ENCODE measurements around the gene ATP1A2. TPM values are rescaled to one million over a fixed set of nuclear protein-coding genes. Genes with fewer than 3 reads are reported as not detected.

ATP1A2 gene
- total RNA-seq, 1 donor from 2014 or later = 8.2 TPM

DNA sequence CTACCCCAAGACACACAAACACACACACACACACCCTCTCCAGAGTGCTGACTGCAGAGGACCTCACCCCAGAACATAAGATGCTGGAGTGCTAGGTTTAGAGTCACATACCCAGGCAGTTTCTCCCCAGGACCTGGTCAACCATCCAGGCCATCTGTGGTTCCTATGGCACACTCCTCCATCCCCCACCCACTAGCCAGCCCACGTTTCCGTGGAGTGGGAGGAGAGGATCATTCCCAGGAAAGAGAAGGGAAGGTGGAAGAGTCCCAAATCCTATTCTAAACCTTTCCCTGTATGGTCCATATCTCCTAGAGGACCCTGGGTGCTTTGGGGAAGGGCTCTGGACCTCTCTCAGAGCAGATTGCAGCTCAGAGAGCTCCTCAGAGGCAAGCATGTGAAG lies 33.1 kb upstream of the ATP1A2 start:
- no peak for DNase-seq (ENCODE audit: extremely low spot score, unreplicated experiment)
- peaks cover 56% of the 10 kb centered on the region for H3K27me3 Mint-ChIP-seq (ENCODE audit: unreplicated experiment)
- H3K4me1 Mint-ChIP-seq (ENCODE audit: unreplicated experiment) = peaks cover 16% of the 10 kb centered on the region
- no peaks in the 10 kb centered on the region for H3K9me3 Mint-ChIP-seq (ENCODE audit: unreplicated experiment)
- H3K36me3 Mint-ChIP-seq (ENCODE audit: unreplicated experiment) = no peaks in the 10 kb centered on the region
- H3K4me3 Mint-ChIP-seq (ENCODE audit: unreplicated experiment) = no peak overlapping the region
- TF ChIP-seq, protein P1, sequence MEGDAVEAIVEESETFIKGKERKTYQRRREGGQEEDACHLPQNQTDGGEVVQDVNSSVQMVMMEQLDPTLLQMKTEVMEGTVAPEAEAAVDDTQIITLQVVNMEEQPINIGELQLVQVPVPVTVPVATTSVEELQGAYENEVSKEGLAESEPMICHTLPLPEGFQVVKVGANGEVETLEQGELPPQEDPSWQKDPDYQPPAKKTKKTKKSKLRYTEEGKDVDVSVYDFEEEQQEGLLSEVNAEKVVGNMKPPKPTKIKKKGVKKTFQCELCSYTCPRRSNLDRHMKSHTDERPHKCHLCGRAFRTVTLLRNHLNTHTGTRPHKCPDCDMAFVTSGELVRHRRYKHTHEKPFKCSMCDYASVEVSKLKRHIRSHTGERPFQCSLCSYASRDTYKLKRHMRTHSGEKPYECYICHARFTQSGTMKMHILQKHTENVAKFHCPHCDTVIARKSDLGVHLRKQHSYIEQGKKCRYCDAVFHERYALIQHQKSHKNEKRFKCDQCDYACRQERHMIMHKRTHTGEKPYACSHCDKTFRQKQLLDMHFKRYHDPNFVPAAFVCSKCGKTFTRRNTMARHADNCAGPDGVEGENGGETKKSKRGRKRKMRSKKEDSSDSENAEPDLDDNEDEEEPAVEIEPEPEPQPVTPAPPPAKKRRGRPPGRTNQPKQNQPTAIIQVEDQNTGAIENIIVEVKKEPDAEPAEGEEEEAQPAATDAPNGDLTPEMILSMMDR (IDR thresholded peaks at IDR 0.05) = no peak
- no peak overlapping the region for H3K27ac Mint-ChIP-seq (ENCODE audit: unreplicated experiment)

DNA sequence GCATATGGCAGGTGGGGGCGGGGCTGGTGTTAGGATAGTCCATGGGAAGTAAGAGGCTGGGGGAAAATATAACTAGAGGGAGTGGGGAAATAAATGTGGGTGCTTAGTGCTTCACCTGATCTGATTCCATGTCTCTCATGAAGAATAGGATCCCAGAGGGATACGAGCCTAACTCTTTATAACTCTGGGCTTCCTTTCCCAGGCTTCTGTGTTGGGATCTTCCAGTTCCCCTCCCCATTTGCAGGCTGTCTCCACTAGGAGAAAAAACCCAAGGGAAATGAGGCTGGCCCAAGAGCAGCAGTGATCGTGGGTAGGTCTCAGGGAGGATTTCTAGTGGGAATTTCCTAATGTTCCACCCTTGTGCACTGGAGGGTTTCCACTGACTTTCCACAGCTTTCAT lies 32.6 kb upstream of the ATP1A2 start:
- H3K4me3 Mint-ChIP-seq (ENCODE audit: unreplicated experiment) = no peak overlapping the region
- peaks cover 16% of the 10 kb centered on the region for H3K4me1 Mint-ChIP-seq (ENCODE audit: unreplicated experiment)
- no peaks in the 10 kb centered on the region for H3K36me3 Mint-ChIP-seq (ENCODE audit: unreplicated experiment)
- peaks cover 54% of the 10 kb centered on the region for H3K27me3 Mint-ChIP-seq (ENCODE audit: unreplicated experiment)
- TF ChIP-seq, protein P1 (IDR thresholded peaks at IDR 0.05) = no peak
- no peak for DNase-seq (ENCODE audit: extremely low spot score, unreplicated experiment)
- no peak overlapping the region for H3K27ac Mint-ChIP-seq (ENCODE audit: unreplicated experiment)
- H3K9me3 Mint-ChIP-seq (ENCODE audit: unreplicated experiment) = no peaks in the 10 kb centered on the region

DNA sequence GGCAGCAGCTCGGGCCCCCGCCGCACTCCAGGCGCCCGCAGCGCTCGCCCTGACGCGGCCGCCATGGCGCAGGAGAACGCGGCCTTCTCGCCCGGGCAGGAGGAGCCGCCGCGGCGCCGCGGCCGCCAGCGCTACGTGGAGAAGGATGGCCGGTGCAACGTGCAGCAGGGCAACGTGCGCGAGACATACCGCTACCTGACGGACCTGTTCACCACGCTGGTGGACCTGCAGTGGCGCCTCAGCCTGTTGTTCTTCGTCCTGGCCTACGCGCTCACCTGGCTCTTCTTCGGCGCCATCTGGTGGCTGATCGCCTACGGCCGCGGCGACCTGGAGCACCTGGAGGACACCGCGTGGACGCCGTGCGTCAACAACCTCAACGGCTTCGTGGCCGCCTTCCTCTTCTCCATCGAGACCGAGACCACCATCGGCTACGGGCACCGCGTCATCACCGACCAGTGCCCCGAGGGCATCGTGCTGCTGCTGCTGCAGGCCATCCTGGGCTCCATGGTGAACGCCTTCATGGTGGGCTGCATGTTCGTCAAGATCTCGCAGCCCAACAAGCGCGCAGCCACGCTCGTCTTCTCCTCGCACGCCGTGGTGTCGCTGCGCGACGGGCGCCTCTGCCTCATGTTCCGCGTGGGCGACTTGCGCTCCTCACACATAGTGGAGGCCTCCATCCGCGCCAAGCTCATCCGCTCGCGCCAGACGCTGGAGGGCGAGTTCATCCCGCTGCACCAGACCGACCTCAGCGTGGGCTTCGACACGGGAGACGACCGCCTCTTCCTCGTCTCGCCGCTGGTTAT lies 31.4 kb upstream of the ATP1A2 start:
- TF ChIP-seq, protein P1 (IDR thresholded peaks at IDR 0.05) = peak; percentile 63
- Mint-ChIP-seq H3K9me3 (ENCODE audit: unreplicated experiment) (no peaks in the 10 kb centered on the region), H3K36me3 (ENCODE audit: unreplicated experiment) (peaks cover 8% of the 10 kb centered on the region), H3K27me3 (ENCODE audit: unreplicated experiment) (peaks cover 45% of the 10 kb centered on the region), H3K4me3 (ENCODE audit: unreplicated experiment) (peak overlapping the region; percentile 52), H3K4me1 (ENCODE audit: unreplicated experiment) (peaks cover 16% of the 10 kb centered on the region), H3K27ac (ENCODE audit: unreplicated experiment) (no peak overlapping the region)
- no peak for DNase-seq (ENCODE audit: extremely low spot score, unreplicated experiment)

DNA sequence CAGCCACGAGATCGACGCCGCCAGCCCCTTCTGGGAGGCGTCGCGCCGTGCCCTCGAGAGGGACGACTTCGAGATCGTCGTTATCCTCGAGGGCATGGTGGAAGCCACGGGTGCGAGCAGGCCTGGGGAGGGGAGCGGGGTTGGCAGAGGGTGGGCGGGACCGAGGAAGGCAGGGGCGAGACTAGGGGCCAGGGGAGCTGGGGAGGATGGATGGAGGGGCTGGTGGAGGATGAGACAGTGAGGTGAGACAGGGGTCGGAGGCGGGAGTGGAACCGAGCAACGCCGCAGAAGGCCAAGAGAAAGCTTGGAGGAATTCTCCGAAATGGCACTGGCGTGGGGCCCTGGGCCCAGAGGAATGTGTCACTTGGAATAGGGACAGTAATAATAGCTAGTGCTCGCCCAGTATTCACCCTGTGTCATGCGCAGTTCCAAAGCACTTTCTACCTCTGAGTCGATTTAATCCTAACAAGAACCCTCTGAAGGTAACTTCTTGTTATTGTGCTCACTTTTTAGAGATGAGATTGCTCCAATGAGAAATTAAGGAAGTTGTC lies 30.7 kb upstream of the ATP1A2 start:
- no peak for DNase-seq (ENCODE audit: extremely low spot score, unreplicated experiment)
- Mint-ChIP-seq H3K4me1 (ENCODE audit: unreplicated experiment) (peaks cover 16% of the 10 kb centered on the region), H3K27me3 (ENCODE audit: unreplicated experiment) (peaks cover 38% of the 10 kb centered on the region), H3K27ac (ENCODE audit: unreplicated experiment) (no peak overlapping the region), H3K9me3 (ENCODE audit: unreplicated experiment) (no peaks in the 10 kb centered on the region), H3K36me3 (ENCODE audit: unreplicated experiment) (peaks cover 9% of the 10 kb centered on the region), H3K4me3 (ENCODE audit: unreplicated experiment) (no peak overlapping the region)
- TF ChIP-seq, protein P1 (IDR thresholded peaks at IDR 0.05) = no peak

DNA sequence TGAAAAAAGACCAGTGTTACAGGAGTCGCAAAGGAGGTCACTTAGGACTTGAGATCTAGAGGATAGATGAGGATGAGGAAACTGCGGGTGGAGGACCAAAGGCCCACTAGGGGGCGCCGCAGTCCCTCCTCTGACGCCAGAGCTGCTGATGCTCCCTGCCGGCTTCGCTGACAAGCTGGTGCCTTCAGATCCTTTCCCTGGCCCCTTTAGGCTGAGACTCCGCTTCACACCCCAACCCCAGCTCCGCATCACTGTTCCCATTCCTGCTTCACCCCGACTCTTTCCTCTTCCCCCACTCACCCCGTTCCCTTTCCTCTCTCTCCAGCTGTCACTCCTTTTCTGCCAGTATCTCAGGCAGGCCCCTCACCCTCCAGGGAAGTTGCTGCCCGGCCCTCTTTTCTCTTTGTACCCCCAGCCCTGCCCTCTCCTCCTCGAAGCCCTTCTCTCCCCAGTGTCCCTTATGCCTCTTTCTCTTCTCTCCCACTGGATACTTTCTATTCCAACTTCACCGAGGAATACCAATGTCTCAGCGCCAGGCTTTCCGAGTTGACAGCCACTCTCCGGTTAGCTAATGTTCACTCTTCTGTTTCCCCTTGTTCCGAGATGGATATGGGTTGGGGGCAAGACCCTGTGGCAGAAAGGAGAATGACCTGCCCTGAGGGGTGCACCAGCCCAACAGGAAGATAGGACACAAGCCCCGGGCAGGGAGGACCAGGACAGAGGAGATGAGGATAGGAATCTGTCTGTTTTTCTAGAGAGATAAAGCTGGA lies 29.7 kb upstream of the ATP1A2 start:
- Mint-ChIP-seq H3K4me1 (ENCODE audit: unreplicated experiment) (peaks cover 13% of the 10 kb centered on the region), H3K9me3 (ENCODE audit: unreplicated experiment) (no peaks in the 10 kb centered on the region), H3K4me3 (ENCODE audit: unreplicated experiment) (no peak overlapping the region), H3K36me3 (ENCODE audit: unreplicated experiment) (peaks cover 9% of the 10 kb centered on the region), H3K27ac (ENCODE audit: unreplicated experiment) (no peak overlapping the region), H3K27me3 (ENCODE audit: unreplicated experiment) (peaks cover 28% of the 10 kb centered on the region)
- TF ChIP-seq, protein P1 (IDR thresholded peaks at IDR 0.05) = peak; percentile 89
- DNase-seq (ENCODE audit: extremely low spot score, unreplicated experiment) = peak; percentile 92
